ENCODE measurements around the gene TBX4.

TBX4 gene

GRCh38 chr17:61510237-61510636 is 58.0 kb downstream of the TBX4 start:
- TF ChIP-seq GLIS3 (CRISPR knock-in tag; IDR thresholded peaks at IDR 0.05), result no peak
- TF ChIP-seq ZNF70 (CRISPR knock-in tag; IDR thresholded peaks at IDR 0.05), result no peak
- no peak for TF ChIP-seq CSDC2 (CRISPR knock-in tag; IDR thresholded peaks at IDR 0.05)
- TF ChIP-seq ZC3H10 (CRISPR knock-in tag; IDR thresholded peaks at IDR 0.05), result no peak
- no peak for TF ChIP-seq ZNF565 (CRISPR knock-in tag; conservative IDR thresholded peaks at IDR 0.05; ENCODE audit: low read depth)
- no peak for TF ChIP-seq SNAI2 (CRISPR knock-in tag; IDR thresholded peaks at IDR 0.05)
- no peak for TF ChIP-seq BACH2 (CRISPR knock-in tag; IDR thresholded peaks at IDR 0.05; ENCODE audit: borderline replicate concordance)
- TF ChIP-seq ESRRG (CRISPR knock-in tag; IDR thresholded peaks at IDR 0.05), result no peak
- TF ChIP-seq OSR1 (CRISPR knock-in tag; IDR thresholded peaks at IDR 0.05), result no peak
- no peak for TF ChIP-seq PPARA (CRISPR knock-in tag; IDR thresholded peaks at IDR 0.05; ENCODE audit: borderline replicate concordance)
- no peak for TF ChIP-seq RARB (CRISPR knock-in tag; IDR thresholded peaks at IDR 0.05)
- no peak for TF ChIP-seq PATZ1 (CRISPR knock-in tag; IDR thresholded peaks at IDR 0.05; ENCODE audit: borderline replicate concordance)
- no peak for TF ChIP-seq ZFP3 (CRISPR knock-in tag; IDR thresholded peaks at IDR 0.05)
- no peak for TF ChIP-seq ISL1 (CRISPR knock-in tag; IDR thresholded peaks at IDR 0.05)
- TF ChIP-seq, protein P1, sequence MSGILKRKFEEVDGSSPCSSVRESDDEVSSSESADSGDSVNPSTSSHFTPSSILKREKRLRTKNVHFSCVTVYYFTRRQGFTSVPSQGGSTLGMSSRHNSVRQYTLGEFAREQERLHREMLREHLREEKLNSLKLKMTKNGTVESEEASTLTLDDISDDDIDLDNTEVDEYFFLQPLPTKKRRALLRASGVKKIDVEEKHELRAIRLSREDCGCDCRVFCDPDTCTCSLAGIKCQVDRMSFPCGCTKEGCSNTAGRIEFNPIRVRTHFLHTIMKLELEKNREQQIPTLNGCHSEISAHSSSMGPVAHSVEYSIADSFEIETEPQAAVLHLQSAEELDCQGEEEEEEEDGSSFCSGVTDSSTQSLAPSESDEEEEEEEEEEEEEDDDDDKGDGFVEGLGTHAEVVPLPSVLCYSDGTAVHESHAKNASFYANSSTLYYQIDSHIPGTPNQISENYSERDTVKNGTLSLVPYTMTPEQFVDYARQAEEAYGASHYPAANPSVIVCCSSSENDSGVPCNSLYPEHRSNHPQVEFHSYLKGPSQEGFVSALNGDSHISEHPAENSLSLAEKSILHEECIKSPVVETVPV (CRISPR knock-in tag; IDR thresholded peaks at IDR 0.05), result no peak
- TF ChIP-seq TCF4 (CRISPR knock-in tag; IDR thresholded peaks at IDR 0.05; ENCODE audit: borderline replicate concordance), result no peak
- TF ChIP-seq, protein P2, sequence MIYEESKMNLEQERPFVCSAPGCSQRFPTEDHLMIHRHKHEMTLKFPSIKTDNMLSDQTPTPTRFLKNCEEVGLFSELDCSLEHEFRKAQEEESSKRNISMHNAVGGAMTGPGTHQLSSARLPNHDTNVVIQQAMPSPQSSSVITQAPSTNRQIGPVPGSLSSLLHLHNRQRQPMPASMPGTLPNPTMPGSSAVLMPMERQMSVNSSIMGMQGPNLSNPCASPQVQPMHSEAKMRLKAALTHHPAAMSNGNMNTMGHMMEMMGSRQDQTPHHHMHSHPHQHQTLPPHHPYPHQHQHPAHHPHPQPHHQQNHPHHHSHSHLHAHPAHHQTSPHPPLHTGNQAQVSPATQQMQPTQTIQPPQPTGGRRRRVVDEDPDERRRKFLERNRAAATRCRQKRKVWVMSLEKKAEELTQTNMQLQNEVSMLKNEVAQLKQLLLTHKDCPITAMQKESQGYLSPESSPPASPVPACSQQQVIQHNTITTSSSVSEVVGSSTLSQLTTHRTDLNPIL (CRISPR knock-in tag; IDR thresholded peaks at IDR 0.05; ENCODE audit: low read depth), result no peak
- TF ChIP-seq ZNF8 (CRISPR knock-in tag; IDR thresholded peaks at IDR 0.05), result no peak
- no peak for ATAC-seq

GRCh38 chr17:61510991-61511390 is 58.8 kb downstream of the TBX4 start:
- no peak for TF ChIP-seq ZNF565 (CRISPR knock-in tag; conservative IDR thresholded peaks at IDR 0.05; ENCODE audit: low read depth)
- TF ChIP-seq, protein P2 (CRISPR knock-in tag; IDR thresholded peaks at IDR 0.05; ENCODE audit: low read depth), result no peak
- no peak for TF ChIP-seq BACH2 (CRISPR knock-in tag; IDR thresholded peaks at IDR 0.05; ENCODE audit: borderline replicate concordance)
- no peak for TF ChIP-seq ZNF8 (CRISPR knock-in tag; IDR thresholded peaks at IDR 0.05)
- TF ChIP-seq, protein P1 (CRISPR knock-in tag; IDR thresholded peaks at IDR 0.05), result no peak
- no peak for TF ChIP-seq ZNF70 (CRISPR knock-in tag; IDR thresholded peaks at IDR 0.05)
- no peak for TF ChIP-seq GLIS3 (CRISPR knock-in tag; IDR thresholded peaks at IDR 0.05)
- no peak for TF ChIP-seq PPARA (CRISPR knock-in tag; IDR thresholded peaks at IDR 0.05; ENCODE audit: borderline replicate concordance)
- TF ChIP-seq SNAI2 (CRISPR knock-in tag; IDR thresholded peaks at IDR 0.05), result no peak
- TF ChIP-seq POU6F1 (CRISPR knock-in tag; IDR thresholded peaks at IDR 0.05; ENCODE audit: borderline replicate concordance, low read depth), result no peak
- TF ChIP-seq, protein P3, sequence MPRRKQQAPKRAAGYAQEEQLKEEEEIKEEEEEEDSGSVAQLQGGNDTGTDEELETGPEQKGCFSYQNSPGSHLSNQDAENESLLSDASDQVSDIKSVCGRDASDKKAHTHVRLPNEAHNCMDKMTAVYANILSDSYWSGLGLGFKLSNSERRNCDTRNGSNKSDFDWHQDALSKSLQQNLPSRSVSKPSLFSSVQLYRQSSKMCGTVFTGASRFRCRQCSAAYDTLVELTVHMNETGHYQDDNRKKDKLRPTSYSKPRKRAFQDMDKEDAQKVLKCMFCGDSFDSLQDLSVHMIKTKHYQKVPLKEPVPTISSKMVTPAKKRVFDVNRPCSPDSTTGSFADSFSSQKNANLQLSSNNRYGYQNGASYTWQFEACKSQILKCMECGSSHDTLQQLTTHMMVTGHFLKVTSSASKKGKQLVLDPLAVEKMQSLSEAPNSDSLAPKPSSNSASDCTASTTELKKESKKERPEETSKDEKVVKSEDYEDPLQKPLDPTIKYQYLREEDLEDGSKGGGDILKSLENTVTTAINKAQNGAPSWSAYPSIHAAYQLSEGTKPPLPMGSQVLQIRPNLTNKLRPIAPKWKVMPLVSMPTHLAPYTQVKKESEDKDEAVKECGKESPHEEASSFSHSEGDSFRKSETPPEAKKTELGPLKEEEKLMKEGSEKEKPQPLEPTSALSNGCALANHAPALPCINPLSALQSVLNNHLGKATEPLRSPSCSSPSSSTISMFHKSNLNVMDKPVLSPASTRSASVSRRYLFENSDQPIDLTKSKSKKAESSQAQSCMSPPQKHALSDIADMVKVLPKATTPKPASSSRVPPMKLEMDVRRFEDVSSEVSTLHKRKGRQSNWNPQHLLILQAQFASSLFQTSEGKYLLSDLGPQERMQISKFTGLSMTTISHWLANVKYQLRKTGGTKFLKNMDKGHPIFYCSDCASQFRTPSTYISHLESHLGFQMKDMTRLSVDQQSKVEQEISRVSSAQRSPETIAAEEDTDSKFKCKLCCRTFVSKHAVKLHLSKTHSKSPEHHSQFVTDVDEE (CRISPR knock-in tag; IDR thresholded peaks at IDR 0.05), result no peak
- TF ChIP-seq TOX (CRISPR knock-in tag; IDR thresholded peaks at IDR 0.05; ENCODE audit: borderline replicate concordance), result no peak
- no peak for TF ChIP-seq ZC3H10 (CRISPR knock-in tag; IDR thresholded peaks at IDR 0.05)
- no peak for TF ChIP-seq ARNTL (CRISPR knock-in tag; IDR thresholded peaks at IDR 0.05; ENCODE audit: borderline replicate concordance, low read depth)
- TF ChIP-seq TCF4 (CRISPR knock-in tag; IDR thresholded peaks at IDR 0.05; ENCODE audit: borderline replicate concordance), result no peak
- TF ChIP-seq CSDC2 (CRISPR knock-in tag; IDR thresholded peaks at IDR 0.05), result no peak
- no peak for ATAC-seq
